ENCODE data around the gene PNLIPRP3.

PNLIPRP3 gene

GRCh38 chr10:116487522-116488430, 60.1 kb downstream of the PNLIPRP3 start:
- H2AFZ ChIP-seq (ENCODE audit: low read length) = no peak overlapping the region
- no peaks in the 10 kb centered on the region for H3K36me3 ChIP-seq (replicated peaks; ENCODE audit: insufficient read depth, low read length)
- no peak overlapping the region for H3K9ac ChIP-seq (ENCODE audit: low read length)
- no peak for TF ChIP-seq EZH2phosphoT487 (IDR thresholded peaks at IDR 0.05; ENCODE audit: low read length)
- no peak for TF ChIP-seq EZH2 (optimal IDR thresholded peaks at IDR 0.05; ENCODE audit: low read depth, low read length)
- no peak for TF ChIP-seq CTCF (IDR thresholded peaks at IDR 0.05; ENCODE audit: low read length)
- H3K9me3 ChIP-seq (replicated peaks; ENCODE audit: insufficient read depth, low read length) = no peaks in the 10 kb centered on the region
- H4K20me1 ChIP-seq (ENCODE audit: insufficient read depth, low read length) = no peaks in the 10 kb centered on the region
- no peaks in the 10 kb centered on the region for H3K79me2 ChIP-seq (ENCODE audit: low read length)
- H3K27ac ChIP-seq (ENCODE audit: low read length) = no peak overlapping the region
- no peaks in the 10 kb centered on the region for H3K4me1 ChIP-seq (ENCODE audit: low read length)
- no peak overlapping the region for H3K4me3 ChIP-seq (ENCODE audit: low read length)
- no peaks in the 10 kb centered on the region for H3K27me3 ChIP-seq (replicated peaks; ENCODE audit: insufficient read depth, low read length)
- H3F3A ChIP-seq (ENCODE audit: insufficient read depth, low read length) = no peaks in the 10 kb centered on the region
- H3K4me2 ChIP-seq (ENCODE audit: low read depth, low read length) = no peak overlapping the region
- no peak for DNase-seq
- H3K9me2 ChIP-seq (replicated peaks; ENCODE audit: insufficient read depth, low read length) = no peaks in the 10 kb centered on the region

GRCh38 chr10:116489460-116489859, 61.8 kb downstream of the PNLIPRP3 start:
- H3K4me2 ChIP-seq (ENCODE audit: low read depth, low read length) = no peak overlapping the region
- H3K4me3 ChIP-seq (ENCODE audit: low read length) = no peak overlapping the region
- no peak overlapping the region for H2AFZ ChIP-seq (ENCODE audit: low read length)
- no peaks in the 10 kb centered on the region for H4K20me1 ChIP-seq (ENCODE audit: insufficient read depth, low read length)
- no peaks in the 10 kb centered on the region for H3K36me3 ChIP-seq (replicated peaks; ENCODE audit: insufficient read depth, low read length)
- no peak for DNase-seq
- no peaks in the 10 kb centered on the region for H3K79me2 ChIP-seq (ENCODE audit: low read length)
- no peaks in the 10 kb centered on the region for H3K9me3 ChIP-seq (replicated peaks; ENCODE audit: insufficient read depth, low read length)
- H3K27me3 ChIP-seq (replicated peaks; ENCODE audit: insufficient read depth, low read length) = no peaks in the 10 kb centered on the region
- TF ChIP-seq EZH2phosphoT487 (IDR thresholded peaks at IDR 0.05; ENCODE audit: low read length) (no peak), EZH2 (optimal IDR thresholded peaks at IDR 0.05; ENCODE audit: low read depth, low read length) (no peak), CTCF (IDR thresholded peaks at IDR 0.05; ENCODE audit: low read length) (no peak)
- no peaks in the 10 kb centered on the region for H3K9me2 ChIP-seq (replicated peaks; ENCODE audit: insufficient read depth, low read length)
- no peaks in the 10 kb centered on the region for H3F3A ChIP-seq (ENCODE audit: insufficient read depth, low read length)
- H3K4me1 ChIP-seq (ENCODE audit: low read length) = no peaks in the 10 kb centered on the region
- H3K27ac ChIP-seq (ENCODE audit: low read length) = no peak overlapping the region
- no peak overlapping the region for H3K9ac ChIP-seq (ENCODE audit: low read length)

GRCh38 chr10:116490028-116490662, 62.5 kb downstream of the PNLIPRP3 start:
- H3K4me3 ChIP-seq (ENCODE audit: low read length) = no peak overlapping the region
- H2AFZ ChIP-seq (ENCODE audit: low read length) = no peak overlapping the region
- no peaks in the 10 kb centered on the region for H3F3A ChIP-seq (ENCODE audit: insufficient read depth, low read length)
- TF ChIP-seq CTCF (IDR thresholded peaks at IDR 0.05; ENCODE audit: low read length) (peak; percentile 70), EZH2phosphoT487 (IDR thresholded peaks at IDR 0.05; ENCODE audit: low read length) (no peak), EZH2 (optimal IDR thresholded peaks at IDR 0.05; ENCODE audit: low read depth, low read length) (no peak)
- H3K9me3 ChIP-seq (replicated peaks; ENCODE audit: insufficient read depth, low read length) = no peaks in the 10 kb centered on the region
- H3K4me2 ChIP-seq (ENCODE audit: low read depth, low read length) = no peak overlapping the region
- no peaks in the 10 kb centered on the region for H3K27me3 ChIP-seq (replicated peaks; ENCODE audit: insufficient read depth, low read length)
- no peak overlapping the region for H3K27ac ChIP-seq (ENCODE audit: low read length)
- H3K4me1 ChIP-seq (ENCODE audit: low read length) = no peaks in the 10 kb centered on the region
- H3K9me2 ChIP-seq (replicated peaks; ENCODE audit: insufficient read depth, low read length) = no peaks in the 10 kb centered on the region
- H4K20me1 ChIP-seq (ENCODE audit: insufficient read depth, low read length) = no peaks in the 10 kb centered on the region
- DNase-seq = peak; percentile 48
- no peaks in the 10 kb centered on the region for H3K36me3 ChIP-seq (replicated peaks; ENCODE audit: insufficient read depth, low read length)
- no peaks in the 10 kb centered on the region for H3K79me2 ChIP-seq (ENCODE audit: low read length)
- no peak overlapping the region for H3K9ac ChIP-seq (ENCODE audit: low read length)
